ENCODE results near the gene MAD1L1.

MAD1L1 gene

GRCh38 chr7:1889556-1890181, 343.1 kb downstream of the MAD1L1 start:
- no peak overlapping the region for H2BK12ac ChIP-seq (ENCODE audit: low read length)
- no peak overlapping the region for H4K12ac ChIP-seq (ENCODE audit: low read depth, low read length)
- no peaks in the 10 kb centered on the region for H3K79me2 ChIP-seq (ENCODE audit: control insufficient read depth, insufficient read depth, low read length, poor library complexity)
- DNase-seq, result no peak
- H3K4me1 ChIP-seq (ENCODE audit: control insufficient read depth in 1 of 2, insufficient read depth in 2 of 2, low read length in 2 of 2), result peaks cover 1 to 7% of the 10 kb centered on the region in 2 experiments
- H3K9me3 ChIP-seq (ENCODE audit: insufficient read depth, low read depth, low read length), result peaks cover 21% of the 10 kb centered on the region
- no peak overlapping the region for H3K4ac ChIP-seq (ENCODE audit: low read depth, low read length)
- H4K91ac ChIP-seq (ENCODE audit: low read depth, low read length), result no peak overlapping the region
- H2BK5ac ChIP-seq (ENCODE audit: low read depth, low read length, poor library complexity), result no peak overlapping the region
- no peak overlapping the region for H2AK5ac ChIP-seq (ENCODE audit: low read length)
- H3K14ac ChIP-seq (ENCODE audit: low read length), result no peak overlapping the region
- H3K9ac ChIP-seq (ENCODE audit: low read length), result no peak overlapping the region
- no peak overlapping the region for H2AFZ ChIP-seq (ENCODE audit: insufficient read depth, low read length, poor library complexity)
- no CpG with 5 or more reads among the region's 12 CpGs for WGBS (ENCODE audit: extremely low coverage, insufficient coverage, insufficient read length)
- H3K4me3 ChIP-seq (ENCODE audit: low read depth, low read length), result no peak overlapping the region
- H4K8ac ChIP-seq (ENCODE audit: low read depth, low read length), result no peak overlapping the region
- H3K27ac ChIP-seq (ENCODE audit: low read depth, low read length), result no peak overlapping the region
- no peak overlapping the region for H3K4me2 ChIP-seq (ENCODE audit: low read length)
- no peaks in the 10 kb centered on the region for H3K79me1 ChIP-seq (ENCODE audit: low read length)
- H3K36me3 ChIP-seq (ENCODE audit: control insufficient read depth in 1 of 2, insufficient read depth in 2 of 2, low read length in 2 of 2), result peaks cover 10 to 18% of the 10 kb centered on the region in 2 experiments
- no peak overlapping the region for H2BK120ac ChIP-seq (ENCODE audit: insufficient read depth, low read length, poor library complexity)
- H3K23ac ChIP-seq (ENCODE audit: low read length), result no peak overlapping the region
- H3K18ac ChIP-seq (ENCODE audit: low read length), result no peak overlapping the region
- H3K27me3 ChIP-seq (ENCODE audit: insufficient read depth, low read length), result no peaks in the 10 kb centered on the region

- Histone ChIP-seq H3K4me3 (ENCODE audit: low read depth, low read length) (no peak overlapping the region), H2AK5ac (ENCODE audit: low read length) (no peak overlapping the region), H2BK5ac (ENCODE audit: low read depth, low read length, poor library complexity) (no peak overlapping the region), H3K4ac (ENCODE audit: low read depth, low read length) (no peak overlapping the region), H3K4me2 (ENCODE audit: low read length) (no peak overlapping the region), H3K27ac (ENCODE audit: low read depth, low read length) (no peak overlapping the region), H3K9ac (ENCODE audit: low read length) (no peak overlapping the region), H3K9me3 (ENCODE audit: insufficient read depth, low read depth, low read length) (peaks cover 21% of the 10 kb centered on the region), H3K79me1 (ENCODE audit: low read length) (no peaks in the 10 kb centered on the region), H3K23ac (ENCODE audit: low read length) (no peak overlapping the region), H3K36me3 (ENCODE audit: control insufficient read depth in 1 of 2, insufficient read depth in 2 of 2, low read length in 2 of 2) (peaks cover 10 to 18% of the 10 kb centered on the region in 2 experiments), H3K18ac (ENCODE audit: low read length) (no peak overlapping the region), H4K12ac (ENCODE audit: low read depth, low read length) (no peak overlapping the region), H4K8ac (ENCODE audit: low read depth, low read length) (no peak overlapping the region), H2BK120ac (ENCODE audit: insufficient read depth, low read length, poor library complexity) (no peak overlapping the region), H3K14ac (ENCODE audit: low read length) (no peak overlapping the region), H3K27me3 (ENCODE audit: insufficient read depth, low read length) (no peaks in the 10 kb centered on the region), H2BK12ac (ENCODE audit: low read length) (no peak overlapping the region), H4K91ac (ENCODE audit: low read depth, low read length) (no peak overlapping the region), H2AFZ (ENCODE audit: insufficient read depth, low read length, poor library complexity) (no peak overlapping the region), H3K79me2 (ENCODE audit: control insufficient read depth, insufficient read depth, low read length, poor library complexity) (no peaks in the 10 kb centered on the region), H3K4me1 (ENCODE audit: control insufficient read depth in 1 of 2, insufficient read depth in 2 of 2, low read length in 2 of 2) (peaks cover 5 to 12% of the 10 kb centered on the region in 2 experiments)
- no peak for DNase-seq
- WGBS (ENCODE audit: extremely low coverage, insufficient coverage, insufficient read length), result no CpG with 5 or more reads among the region's 11 CpGs
Measured at GRCh38 chr7:1889091-1889490, 343.7 kb downstream of the MAD1L1 start.

- no peak overlapping the region for H3K27ac ChIP-seq (ENCODE audit: low read depth, low read length)
- H3K23ac ChIP-seq (ENCODE audit: low read length), result no peak overlapping the region
- no peak overlapping the region for H3K4me2 ChIP-seq (ENCODE audit: low read length)
- no peaks in the 10 kb centered on the region for H3K79me1 ChIP-seq (ENCODE audit: low read length)
- no peak overlapping the region for H2BK12ac ChIP-seq (ENCODE audit: low read length)
- H3K79me2 ChIP-seq (ENCODE audit: control insufficient read depth, insufficient read depth, low read length, poor library complexity), result no peaks in the 10 kb centered on the region
- H3K9me3 ChIP-seq (ENCODE audit: insufficient read depth, low read depth, low read length), result peaks cover 21% of the 10 kb centered on the region
- no peak overlapping the region for H4K12ac ChIP-seq (ENCODE audit: low read depth, low read length)
- H3K18ac ChIP-seq (ENCODE audit: low read length), result no peak overlapping the region
- H3K4ac ChIP-seq (ENCODE audit: low read depth, low read length), result no peak overlapping the region
- no peak overlapping the region for H2AK5ac ChIP-seq (ENCODE audit: low read length)
- no peak overlapping the region for H3K9ac ChIP-seq (ENCODE audit: low read length)
- peaks cover 10 to 18% of the 10 kb centered on the region in 2 experiments for H3K36me3 ChIP-seq (ENCODE audit: control insufficient read depth in 1 of 2, insufficient read depth in 2 of 2, low read length in 2 of 2)
- H3K14ac ChIP-seq (ENCODE audit: low read length), result no peak overlapping the region
- H4K91ac ChIP-seq (ENCODE audit: low read depth, low read length), result no peak overlapping the region
- peak overlapping the region; percentile 34 for H3K4me3 ChIP-seq (ENCODE audit: low read depth, low read length)
- H3K27me3 ChIP-seq (ENCODE audit: insufficient read depth, low read length), result no peaks in the 10 kb centered on the region
- no CpG with 5 or more reads among the region's 12 CpGs for WGBS (ENCODE audit: extremely low coverage, insufficient coverage, insufficient read length)
- H2AFZ ChIP-seq (ENCODE audit: insufficient read depth, low read length, poor library complexity), result no peak overlapping the region
- H2BK120ac ChIP-seq (ENCODE audit: insufficient read depth, low read length, poor library complexity), result no peak overlapping the region
- no peak for DNase-seq
- H4K8ac ChIP-seq (ENCODE audit: low read depth, low read length), result no peak overlapping the region
- H3K4me1 ChIP-seq (ENCODE audit: control insufficient read depth in 1 of 2, insufficient read depth in 2 of 2, low read length in 2 of 2), result peaks cover 11 to 12% of the 10 kb centered on the region in 2 experiments
- H2BK5ac ChIP-seq (ENCODE audit: low read depth, low read length, poor library complexity), result no peak overlapping the region
Measured at GRCh38 chr7:1888425-1888824, 344.3 kb downstream of the MAD1L1 start.

- Histone ChIP-seq H4K91ac (ENCODE audit: low read depth, low read length) (no peak overlapping the region), H3K79me1 (ENCODE audit: low read length) (no peaks in the 10 kb centered on the region), H3K4me2 (ENCODE audit: low read length) (no peak overlapping the region), H3K79me2 (ENCODE audit: control insufficient read depth, insufficient read depth, low read length, poor library complexity) (no peaks in the 10 kb centered on the region), H2BK5ac (ENCODE audit: low read depth, low read length, poor library complexity) (no peak overlapping the region), H3K4ac (ENCODE audit: low read depth, low read length) (no peak overlapping the region), H3K4me3 (ENCODE audit: low read depth, low read length) (peak overlapping the region; percentile 51), H3K4me1 (ENCODE audit: control insufficient read depth in 1 of 2, insufficient read depth in 2 of 2, low read length in 2 of 2) (peaks cover 18 to 19% of the 10 kb centered on the region in 2 experiments), H4K8ac (ENCODE audit: low read depth, low read length) (no peak overlapping the region), H3K9me3 (ENCODE audit: insufficient read depth, low read depth, low read length) (peaks cover 21% of the 10 kb centered on the region), H4K12ac (ENCODE audit: low read depth, low read length) (no peak overlapping the region), H2BK120ac (ENCODE audit: insufficient read depth, low read length, poor library complexity) (no peak overlapping the region), H2BK12ac (ENCODE audit: low read length) (no peak overlapping the region), H3K9ac (ENCODE audit: low read length) (no peak overlapping the region), H3K18ac (ENCODE audit: low read length) (no peak overlapping the region), H3K27ac (ENCODE audit: low read depth, low read length) (no peak overlapping the region), H2AFZ (ENCODE audit: insufficient read depth, low read length, poor library complexity) (no peak overlapping the region), H3K23ac (ENCODE audit: low read length) (no peak overlapping the region), H2AK5ac (ENCODE audit: low read length) (no peak overlapping the region), H3K36me3 (ENCODE audit: control insufficient read depth in 1 of 2, insufficient read depth in 2 of 2, low read length in 2 of 2) (peaks cover 10 to 18% of the 10 kb centered on the region in 2 experiments), H3K14ac (ENCODE audit: low read length) (no peak overlapping the region), H3K27me3 (ENCODE audit: insufficient read depth, low read length) (no peaks in the 10 kb centered on the region)
- no CpG with 5 or more reads among the region's 10 CpGs for WGBS (ENCODE audit: extremely low coverage, insufficient coverage, insufficient read length)
- DNase-seq, result no peak
Measured at GRCh38 chr7:1887251-1887650, 345.5 kb downstream of the MAD1L1 start.

Data from trophoblast cell (in vitro differentiated cells and primary cell).